Measurements from ENCODE around the gene KRT80. TPM values are rescaled to one million over a fixed set of nuclear protein-coding genes. Genes with fewer than 3 reads are reported as not detected.

KRT80 gene
- total RNA-seq, 2 experiments from 2014 or later = not detected

GRCh38 chr12:52122540-52122871, 69.3 kb downstream of the KRT80 start:
- H3K9me3 Mint-ChIP-seq = no peaks in the 10 kb centered on the region
- DNase-seq = no peak
- intact Hi-C loops (cut with micrococcal nuclease) = loop anchor here (5.0 kb wide), 1 partner anchor 130 kb away; no protein-coding TSS in a partner anchor
- CTCF ChIA-PET = interaction anchor here (0.6 to 7.4 kb wide), 9 partner anchors 32 to 787 kb away, joined by 3 to 91 read pairs (median 3); no protein-coding TSS in a partner anchor
- H3K36me3 Mint-ChIP-seq (ENCODE audit: low read depth) = no peaks in the 10 kb centered on the region
- H3K27me3 Mint-ChIP-seq (ENCODE audit: low read depth) = peaks cover 17% of the 10 kb centered on the region
- H3K4me3 Mint-ChIP-seq = no peak overlapping the region
- peaks cover 10% of the 10 kb centered on the region for H3K4me1 Mint-ChIP-seq (ENCODE audit: low read depth)
- no peak overlapping the region for H3K27ac Mint-ChIP-seq

- no peaks in the 10 kb centered on the region for H3K36me3 Mint-ChIP-seq (ENCODE audit: low read depth)
- H3K27ac Mint-ChIP-seq = no peak overlapping the region
- peaks cover 11% of the 10 kb centered on the region for H3K4me1 Mint-ChIP-seq (ENCODE audit: low read depth)
- CTCF ChIA-PET = interaction anchor here (0.6 to 7.4 kb wide), 16 partner anchors 9 to 195 kb away, joined by 3 to 91 read pairs (median 3); no protein-coding TSS in a partner anchor
- no peak overlapping the region for H3K4me3 Mint-ChIP-seq
- intact Hi-C loops (cut with micrococcal nuclease) = loop anchor here (1.0 to 5.0 kb wide), 3 partner anchors 97 to 130 kb away; no protein-coding TSS in a partner anchor
- H3K9me3 Mint-ChIP-seq = no peaks in the 10 kb centered on the region
- peaks cover 17% of the 10 kb centered on the region for H3K27me3 Mint-ChIP-seq (ENCODE audit: low read depth)
- DNase-seq = peak; percentile 78
Observed at GRCh38 chr12:52121824-52122539, 69.8 kb downstream of the KRT80 start.

DNA sequence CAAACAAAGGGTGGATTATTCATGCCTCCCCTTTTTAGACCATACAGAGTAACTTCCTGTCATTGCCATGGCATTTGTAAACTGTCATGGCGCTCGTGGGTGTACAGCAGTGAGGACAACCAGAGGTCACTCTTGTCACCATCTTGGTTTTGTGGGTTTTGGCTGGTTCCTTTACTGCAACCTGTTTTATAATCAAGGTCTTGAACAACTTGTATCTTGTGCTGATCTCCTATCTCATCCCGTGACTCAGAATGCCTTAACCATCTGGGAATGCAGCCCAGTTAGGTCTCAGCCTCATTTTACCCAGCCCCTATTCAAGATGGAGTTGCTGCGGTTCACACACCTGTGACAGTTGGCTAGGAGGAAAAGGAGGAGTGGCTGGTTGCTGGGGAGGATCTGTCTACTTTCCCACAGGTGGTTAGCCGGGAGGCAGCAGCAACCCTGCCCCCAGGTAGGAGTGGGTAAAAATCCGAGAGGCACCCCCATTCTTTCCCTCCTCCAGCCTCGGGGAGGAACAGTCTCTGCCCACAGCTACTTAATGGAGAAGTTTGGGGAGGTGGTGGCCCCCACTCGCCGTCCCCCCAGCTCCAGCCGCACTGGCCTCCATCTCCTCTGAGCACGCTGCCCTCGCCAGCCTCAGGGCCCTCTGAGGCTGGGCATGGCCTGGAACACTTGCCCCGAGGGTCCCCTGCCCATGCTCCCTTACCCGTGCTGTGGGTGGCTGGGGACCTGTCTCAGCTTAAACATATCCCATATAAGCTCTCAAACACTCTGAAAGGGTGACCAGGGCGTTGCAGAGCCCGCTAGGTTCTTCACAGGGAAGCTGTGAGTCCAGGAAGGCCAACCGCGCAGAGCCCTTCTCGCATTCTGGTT, 70.6 kb downstream of the KRT80 start:
- H3K36me3 Mint-ChIP-seq (ENCODE audit: low read depth) = no peaks in the 10 kb centered on the region
- intact Hi-C loops (cut with micrococcal nuclease) = loop anchor here (1.0 to 5.0 kb wide), 3 partner anchors 96 to 129 kb away; no protein-coding TSS in a partner anchor
- DNase-seq = no peak
- no peaks in the 10 kb centered on the region for H3K9me3 Mint-ChIP-seq
- peaks cover 17% of the 10 kb centered on the region for H3K27me3 Mint-ChIP-seq (ENCODE audit: low read depth)
- H3K4me1 Mint-ChIP-seq (ENCODE audit: low read depth) = peaks cover 19% of the 10 kb centered on the region
- no peak overlapping the region for H3K4me3 Mint-ChIP-seq
- CTCF ChIA-PET = interaction anchor here (0.6 to 7.4 kb wide), 17 partner anchors 10 to 960 kb away, joined by 3 to 91 read pairs (median 3); no protein-coding TSS in a partner anchor
- H3K27ac Mint-ChIP-seq = no peak overlapping the region

GRCh38 chr12:52119398-52120254, 72.2 kb downstream of the KRT80 start:
- H3K27ac Mint-ChIP-seq = no peak overlapping the region
- no peaks in the 10 kb centered on the region for H3K36me3 Mint-ChIP-seq (ENCODE audit: low read depth)
- H3K4me3 Mint-ChIP-seq = no peak overlapping the region
- peak; percentile 49 for DNase-seq
- CTCF ChIA-PET = interaction anchor here (0.7 to 5.1 kb wide), 16 partner anchors 9 to 1514 kb away, joined by 3 to 73 read pairs (median 4); no protein-coding TSS in a partner anchor
- H3K27me3 Mint-ChIP-seq (ENCODE audit: low read depth) = peaks cover 17% of the 10 kb centered on the region
- no peaks in the 10 kb centered on the region for H3K9me3 Mint-ChIP-seq
- H3K4me1 Mint-ChIP-seq (ENCODE audit: low read depth) = peaks cover 23% of the 10 kb centered on the region
- intact Hi-C loops (cut with micrococcal nuclease) = loop anchor here (5.0 kb wide), 1 partner anchor 127 kb away; no protein-coding TSS in a partner anchor

Other genes with a start within 250 kb of the KRT80 start
- 1 to 10 TPM; 8.7 to 9.1 TPM for gene ACVR1B, start 240.3 kb downstream of the KRT80 start, total RNA-seq
- gene TAMALIN, start 185.1 kb downstream of the KRT80 start, total RNA-seq = 10 to 100 TPM; 14.7 to 14.8 TPM
- 10 to 100 TPM; 64.2 to 64.8 TPM for gene NR4A1, start 140.6 kb downstream of the KRT80 start, total RNA-seq
- gene ATG101, start 122.0 kb downstream of the KRT80 start, total RNA-seq = 10 to 100 TPM; 21.8 to 22.0 TPM
- not detected for gene SMIM41, start 112.3 kb downstream of the KRT80 start, total RNA-seq
- 1 to 10 TPM; 1.9 to 3.4 TPM for gene KRT7, start 41.2 kb upstream of the KRT80 start, total RNA-seq
- under 1 TPM in 1 of 2 experiments, not detected in 1; 0.15 TPM for gene KRT86, start 82.6 kb upstream of the KRT80 start, total RNA-seq
- gene KRT81, start 99.5 kb upstream of the KRT80 start, total RNA-seq = not detected
- not detected for gene KRT83, start 129.4 kb upstream of the KRT80 start, total RNA-seq
- not detected for gene KRT85, start 175.5 kb upstream of the KRT80 start, total RNA-seq
- gene KRT84, start 193.6 kb upstream of the KRT80 start, total RNA-seq = not detected
- gene KRT82, start 214.3 kb upstream of the KRT80 start, total RNA-seq = not detected
- gene KRT75, start 242.4 kb upstream of the KRT80 start, total RNA-seq = not detected